ENCODE measurements around the gene CREB5. TPM values are rescaled to one million over a fixed set of nuclear protein-coding genes. Genes with fewer than 3 reads are reported as not detected.

CREB5 gene
- total RNA-seq, 1 donor from 2014 or later = 8.9 TPM

GRCh38 chr7:28373990-28374389 is 38.3 kb upstream of the CREB5 start:
- intact Hi-C loops (cut with DNase I) = no loop called here
- no peak for DNase-seq
- no peak for ATAC-seq
- no peaks in the 10 kb centered on the region for H3K27me3 ChIP-seq
- no peaks in the 10 kb centered on the region for H3K9me3 ChIP-seq
- H3K36me3 ChIP-seq = no peaks in the 10 kb centered on the region
- TF ChIP-seq CTCF (IDR thresholded peaks at IDR 0.05) = no peak
- H3K4me3 ChIP-seq = no peak overlapping the region
- no peaks in the 10 kb centered on the region for H3K4me1 ChIP-seq
- H3K27ac ChIP-seq = no peak overlapping the region

- intact Hi-C loops (cut with DNase I) = no loop called here
- H3K4me1 ChIP-seq = no peaks in the 10 kb centered on the region
- H3K9me3 ChIP-seq = no peaks in the 10 kb centered on the region
- H3K27me3 ChIP-seq = no peaks in the 10 kb centered on the region
- no peak for DNase-seq
- no peak overlapping the region for H3K27ac ChIP-seq
- no peak for TF ChIP-seq CTCF (IDR thresholded peaks at IDR 0.05)
- no peak overlapping the region for H3K4me3 ChIP-seq
- ATAC-seq = no peak
- H3K36me3 ChIP-seq = no peaks in the 10 kb centered on the region
These were observed 36.6 kb upstream of the CREB5 start for GRCh38 chr7:28375729-28376128.

GRCh38 chr7:28376634-28377033 is 35.7 kb upstream of the CREB5 start:
- ATAC-seq = no peak
- intact Hi-C loops (cut with DNase I) = no loop called here
- DNase-seq = no peak
- Histone ChIP-seq H3K4me3 (no peak overlapping the region), H3K9me3 (no peaks in the 10 kb centered on the region), H3K36me3 (no peaks in the 10 kb centered on the region), H3K27me3 (no peaks in the 10 kb centered on the region), H3K27ac (no peak overlapping the region), H3K4me1 (no peaks in the 10 kb centered on the region)
- TF ChIP-seq CTCF (IDR thresholded peaks at IDR 0.05) = no peak

GRCh38 chr7:28378574-28379149 is 33.7 kb upstream of the CREB5 start:
- TF ChIP-seq CTCF (IDR thresholded peaks at IDR 0.05) = no peak
- no peaks in the 10 kb centered on the region for H3K4me1 ChIP-seq
- H3K36me3 ChIP-seq = no peaks in the 10 kb centered on the region
- no peak for ATAC-seq
- no peaks in the 10 kb centered on the region for H3K9me3 ChIP-seq
- intact Hi-C loops (cut with DNase I) = no loop called here
- no peak overlapping the region for H3K4me3 ChIP-seq
- no peak for DNase-seq
- no peaks in the 10 kb centered on the region for H3K27me3 ChIP-seq
- no peak overlapping the region for H3K27ac ChIP-seq

GRCh38 chr7:28381466-28381865 is 30.9 kb upstream of the CREB5 start:
- H3K27ac ChIP-seq = no peak overlapping the region
- H3K9me3 ChIP-seq = no peaks in the 10 kb centered on the region
- no peaks in the 10 kb centered on the region for H3K36me3 ChIP-seq
- H3K27me3 ChIP-seq = no peaks in the 10 kb centered on the region
- no peaks in the 10 kb centered on the region for H3K4me1 ChIP-seq
- H3K4me3 ChIP-seq = no peak overlapping the region
- intact Hi-C loops (cut with DNase I) = no loop called here
- DNase-seq (no peak), ATAC-seq (no peak)
- TF ChIP-seq CTCF (IDR thresholded peaks at IDR 0.05) = no peak

DNA sequence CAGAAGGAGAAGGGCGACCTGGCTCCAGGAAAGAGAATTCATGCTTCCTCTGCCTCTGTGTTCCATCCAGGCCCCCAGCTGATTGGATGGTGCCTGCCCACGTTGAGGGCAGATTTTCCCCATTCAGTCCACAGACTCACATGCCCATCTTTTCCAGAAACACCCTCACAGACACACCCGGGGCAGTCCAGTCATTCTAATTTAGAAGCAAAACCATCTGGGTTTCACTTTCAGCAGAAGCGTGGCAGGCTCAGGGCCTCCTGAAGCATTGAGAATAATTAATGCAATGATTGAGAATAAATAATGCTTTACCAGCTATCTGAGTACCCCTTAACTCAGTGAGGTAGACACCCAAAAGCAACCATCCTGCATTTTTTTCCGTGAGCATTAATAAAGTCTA is 30.2 kb upstream of the CREB5 start:
- TF ChIP-seq CTCF (IDR thresholded peaks at IDR 0.05) = no peak

More for the DNA sequence above, 30.2 kb upstream of the CREB5 start:
- Histone ChIP-seq H3K9me3 (no peaks in the 10 kb centered on the region), H3K36me3 (no peaks in the 10 kb centered on the region), H3K4me1 (no peaks in the 10 kb centered on the region), H3K27ac (no peak overlapping the region), H3K4me3 (no peak overlapping the region), H3K27me3 (no peaks in the 10 kb centered on the region)
- ATAC-seq = no peak
- intact Hi-C loops (cut with DNase I) = no loop called here
- no peak for DNase-seq
